ENCODE measurements around the gene NDUFC1.
"Not testable (repeated sequence)": the region's sequence is repeated elsewhere in the genome, so short reads cannot be mapped to it uniquely, and the experiment has no call there.

The NDUFC1 gene

DNA sequence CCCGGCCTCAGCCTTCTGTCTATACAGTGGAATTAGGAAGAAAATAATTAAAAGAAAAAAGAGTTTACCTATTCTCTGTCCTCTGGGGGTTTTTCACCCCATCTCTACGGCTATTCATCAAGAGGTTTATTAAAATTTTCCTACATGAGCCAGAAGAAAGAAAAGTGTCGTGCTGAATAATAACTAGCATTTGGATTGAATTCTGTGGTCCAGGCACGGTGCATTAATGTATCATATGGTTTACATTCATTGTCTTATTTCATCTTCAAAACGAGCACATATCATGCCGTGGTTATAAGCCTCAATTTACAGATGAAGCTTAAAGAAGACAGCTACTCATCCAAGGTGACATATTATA, 6.4 kb downstream of the NDUFC1 start:
- no peak for DNase-seq

DNA sequence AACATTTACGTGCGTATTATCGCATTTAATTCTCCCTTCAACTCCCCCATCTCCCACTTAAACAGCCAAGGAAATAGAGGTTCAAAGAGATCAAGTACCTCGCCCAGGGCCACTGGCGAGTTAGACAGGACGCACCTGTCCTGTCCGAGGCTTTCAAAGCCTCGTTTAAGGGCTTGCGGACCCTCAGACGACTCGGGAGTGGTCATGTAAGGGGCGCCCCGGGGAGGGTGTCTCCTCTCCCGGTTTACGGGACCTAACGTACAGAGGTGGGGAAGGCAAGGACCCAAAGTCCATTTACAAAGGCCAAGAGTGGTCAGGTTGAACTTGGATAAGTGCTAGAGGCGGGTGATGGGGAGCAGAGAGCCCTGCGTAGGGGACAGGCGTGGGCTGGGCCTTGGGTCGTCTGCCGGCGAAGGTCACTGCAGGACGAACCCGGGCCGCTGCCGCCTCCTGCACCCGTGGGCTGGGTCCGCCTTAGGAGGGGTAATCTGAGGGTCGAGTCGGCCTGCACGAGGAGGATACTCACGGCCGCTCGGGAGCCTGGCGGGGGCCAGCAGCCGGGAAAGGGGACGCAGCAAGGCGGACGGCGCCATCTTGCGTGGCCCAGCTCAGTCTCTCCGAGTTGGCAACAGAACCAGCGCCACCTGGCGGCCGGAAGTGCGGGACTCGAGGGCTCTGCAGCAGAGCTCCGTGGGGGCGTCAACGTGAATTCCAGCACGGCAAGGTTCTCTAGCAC, 6.9 kb downstream of the NDUFC1 start:
- DNase-seq: peak; percentile 89

DNA sequence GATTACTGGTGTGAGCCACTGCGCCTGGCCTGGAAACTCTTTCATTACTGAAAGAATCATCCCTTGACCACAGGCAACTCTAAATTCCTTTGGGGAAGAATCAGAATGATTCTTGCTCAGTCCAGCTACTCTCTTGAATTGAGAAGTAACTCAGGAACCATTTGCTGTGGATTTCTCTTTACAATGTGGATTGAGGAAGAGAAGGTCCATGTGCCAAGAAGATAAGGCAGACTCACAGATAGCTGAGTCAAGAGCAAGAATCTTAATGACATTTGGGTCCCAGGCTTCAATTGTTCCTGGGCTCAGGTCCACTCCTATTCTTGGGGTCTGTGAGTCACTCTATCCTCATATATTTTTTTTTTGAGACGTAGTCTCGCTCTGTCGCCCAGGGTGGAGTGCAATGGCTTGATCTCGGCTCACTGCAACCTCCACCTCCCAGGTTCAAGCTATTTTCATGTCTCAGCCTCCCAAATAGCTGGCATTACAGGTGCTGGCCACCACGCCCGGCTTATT, 16.0 kb downstream of the NDUFC1 start:
- no peak for DNase-seq

DNA sequence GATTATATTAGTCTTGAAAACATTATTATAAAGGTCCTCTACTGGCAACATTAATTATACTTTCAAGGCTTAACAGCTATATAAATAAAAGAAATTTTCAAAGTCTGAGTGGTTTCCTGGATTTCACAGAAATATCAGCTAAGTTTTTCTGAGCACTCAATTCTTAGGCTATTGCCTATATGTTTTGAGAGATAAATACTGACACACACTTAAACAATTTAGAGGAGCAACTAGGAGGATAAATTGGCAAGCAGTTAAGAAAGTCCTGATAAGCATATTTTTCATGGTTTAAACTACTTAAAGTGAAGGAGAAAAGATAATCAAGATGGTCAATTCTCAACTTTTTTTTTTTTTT, 19.6 kb downstream of the NDUFC1 start:
- DNase-seq: no peak

DNA sequence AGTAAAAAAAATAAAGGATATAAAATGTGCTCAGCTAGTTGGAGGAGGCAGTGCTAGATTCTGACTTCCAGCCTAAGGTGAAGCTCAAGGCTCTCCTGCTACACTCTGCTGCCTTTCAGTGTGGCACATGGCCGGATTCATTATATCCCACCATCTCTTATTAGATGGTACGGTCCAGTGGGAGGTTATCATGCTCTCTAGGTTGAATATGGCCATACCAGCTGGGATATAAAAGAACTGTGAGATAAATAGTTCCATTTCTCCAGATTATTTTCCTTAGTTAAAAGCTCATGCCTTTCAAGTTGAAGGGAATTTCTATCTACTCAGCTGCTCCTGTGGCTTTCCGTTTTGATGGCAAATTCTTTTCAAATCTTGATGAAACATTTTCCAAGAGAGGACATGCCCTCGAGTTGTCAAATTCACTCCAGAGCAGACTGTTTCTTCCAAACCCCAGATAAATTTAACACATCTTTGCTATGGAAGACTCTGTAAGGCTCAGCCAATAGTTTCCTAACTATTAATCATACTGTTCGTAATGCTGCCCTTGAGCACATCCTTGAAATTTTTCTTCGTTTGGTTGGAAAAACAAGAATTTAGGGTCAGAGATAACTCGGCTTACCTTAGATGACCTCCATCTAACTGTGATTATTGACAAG, 20.1 kb downstream of the NDUFC1 start:
- DNase-seq: no peak

DNA sequence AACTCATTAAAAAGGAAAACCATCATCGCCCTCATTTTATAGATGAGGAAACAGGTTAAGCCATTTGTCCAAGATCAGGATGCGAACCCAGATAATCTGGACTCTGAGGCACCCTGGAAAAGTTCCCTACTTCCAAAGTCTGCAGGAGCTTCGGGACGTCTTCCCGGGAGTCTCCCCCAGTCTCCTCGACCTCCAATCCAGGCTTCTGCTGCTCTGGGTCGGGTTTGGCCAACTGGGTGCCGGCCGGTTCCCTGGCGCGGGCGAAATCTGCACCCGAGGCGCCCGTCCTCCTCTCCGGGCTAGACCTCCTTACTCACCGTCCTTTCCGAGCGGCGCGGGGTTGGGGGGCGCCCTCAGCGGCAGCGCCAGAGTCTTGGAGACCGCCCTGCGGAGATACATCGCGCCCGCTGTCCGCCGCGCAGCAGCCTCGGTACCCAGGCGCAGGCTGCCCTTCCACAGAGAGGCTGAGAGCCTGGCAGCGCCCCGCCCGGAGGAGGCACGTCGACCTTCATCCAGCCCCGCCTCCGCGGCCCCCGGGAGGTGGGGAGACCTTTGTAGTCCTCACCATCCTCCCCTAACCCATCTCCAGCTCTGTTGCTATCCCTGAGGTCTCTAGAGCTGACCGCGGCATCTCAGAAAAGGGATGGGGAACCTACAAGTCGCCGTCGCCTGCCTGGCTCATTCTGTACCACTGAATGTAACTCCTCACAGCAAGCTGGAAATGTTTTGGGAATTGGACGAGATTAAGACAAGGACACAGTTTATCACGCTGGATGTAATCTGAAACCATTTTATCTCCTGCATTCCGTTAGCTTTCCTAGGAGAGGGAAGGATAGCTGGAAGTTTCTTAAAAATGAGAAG, 22.3 kb downstream of the NDUFC1 start, which contains the start of gene MGARP:
Gene MGARP, minus strand, starts transcription at position 466 of the 861 bp plus-strand sequence. Its CDS starts 67 bp downstream, at position 399.
- DNase-seq: peak; percentile 23

DNA sequence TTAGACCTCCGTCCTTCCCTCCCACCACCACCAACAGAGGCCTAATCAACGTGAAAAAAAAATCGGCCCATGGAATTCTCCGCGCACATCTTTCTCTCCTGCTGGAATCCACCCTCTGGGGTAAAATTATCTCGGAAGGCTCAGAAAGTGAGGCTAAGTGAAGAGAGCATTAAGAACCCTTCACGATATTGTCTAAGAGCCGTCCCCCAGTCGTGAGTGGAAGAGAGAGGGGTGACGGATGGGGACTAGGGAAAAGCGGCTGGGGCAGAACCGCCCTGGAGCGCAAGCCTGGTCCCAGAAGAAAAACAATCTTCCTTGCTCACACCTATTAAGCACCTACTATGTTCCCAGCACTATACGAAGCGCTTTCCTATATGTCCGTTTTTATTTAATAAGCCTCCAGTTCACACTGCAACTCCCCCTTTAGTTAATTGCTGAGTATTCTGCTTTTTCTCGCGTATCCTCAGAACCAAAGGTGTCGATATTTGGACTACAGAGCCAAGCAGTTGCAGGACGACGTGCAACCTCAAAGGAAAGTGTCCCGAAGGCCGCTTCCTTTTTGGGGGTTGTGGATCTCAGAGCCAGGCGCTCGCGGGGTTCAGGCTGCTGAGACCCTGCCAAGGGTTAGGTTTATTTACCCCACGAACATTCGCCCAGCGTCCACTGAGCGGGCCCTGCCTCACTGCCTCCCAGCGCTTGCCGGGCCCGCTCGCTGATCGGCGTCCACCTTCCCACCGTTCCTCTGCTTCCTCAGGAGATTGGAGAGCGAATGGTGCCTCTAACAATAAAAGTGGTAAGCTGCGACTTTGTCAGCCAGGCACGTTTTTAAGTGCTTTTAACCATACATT, 23.1 kb downstream of the NDUFC1 start:
- DNase-seq: no peak

DNA sequence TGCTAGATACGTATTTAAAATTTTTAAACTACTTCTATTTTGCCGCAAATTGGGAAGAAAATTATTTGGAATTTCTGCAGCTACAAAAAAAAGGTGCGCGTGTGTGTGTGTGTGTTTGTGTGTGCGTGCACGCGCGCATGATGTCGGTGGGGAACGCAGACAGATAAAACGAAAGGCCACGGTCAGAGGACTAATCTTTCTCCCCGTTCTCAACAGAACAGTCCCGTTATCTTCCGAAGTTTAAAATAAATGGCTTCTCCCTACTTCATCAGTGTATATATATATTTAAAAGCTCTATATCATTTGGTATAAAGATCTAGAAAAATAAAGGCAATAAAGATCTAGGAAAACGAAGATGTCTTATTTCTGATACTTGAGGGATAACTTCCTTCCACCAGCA, 23.8 kb downstream of the NDUFC1 start:
- DNase-seq: no peak

DNA sequence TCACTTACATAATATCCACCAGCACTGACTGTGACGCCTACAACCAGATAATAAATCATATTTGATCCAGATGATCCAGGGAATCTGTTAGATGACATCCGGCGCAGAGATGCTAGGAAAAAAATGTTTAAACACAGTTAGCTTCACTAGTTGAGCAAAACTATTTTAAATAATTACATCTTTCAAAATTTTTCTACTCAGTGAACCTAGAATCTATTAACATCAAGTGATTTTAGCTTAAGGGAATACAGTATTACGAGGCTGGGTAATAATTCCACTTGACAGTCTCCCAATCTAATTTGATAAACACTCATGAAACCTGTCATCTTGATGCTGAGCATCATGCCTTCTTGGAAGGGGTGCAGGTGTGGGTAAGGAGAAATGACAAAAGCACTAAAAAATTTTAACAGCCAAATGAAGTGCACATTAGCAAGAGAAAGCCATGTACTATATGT, 27.0 kb downstream of the NDUFC1 start:
- no peak for DNase-seq

DNA sequence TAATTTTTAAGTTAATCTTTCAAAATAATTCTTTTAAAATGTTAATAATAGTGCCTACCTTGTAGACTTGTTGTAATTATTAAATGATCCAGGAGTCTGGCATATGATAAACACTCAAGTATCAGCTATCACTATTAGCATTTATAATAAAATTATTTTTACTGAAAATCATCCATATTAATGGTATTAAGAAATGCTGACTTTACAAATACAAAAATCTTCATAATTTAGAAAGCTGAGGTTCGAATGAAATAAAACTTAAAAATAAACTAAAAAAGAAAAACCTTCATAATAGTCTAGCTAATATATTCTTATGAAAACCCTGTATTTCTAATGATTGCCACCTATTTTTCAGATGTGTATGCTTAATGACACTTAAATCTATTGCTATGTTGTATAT, 27.5 kb downstream of the NDUFC1 start:
- DNase-seq: no peak

DNA sequence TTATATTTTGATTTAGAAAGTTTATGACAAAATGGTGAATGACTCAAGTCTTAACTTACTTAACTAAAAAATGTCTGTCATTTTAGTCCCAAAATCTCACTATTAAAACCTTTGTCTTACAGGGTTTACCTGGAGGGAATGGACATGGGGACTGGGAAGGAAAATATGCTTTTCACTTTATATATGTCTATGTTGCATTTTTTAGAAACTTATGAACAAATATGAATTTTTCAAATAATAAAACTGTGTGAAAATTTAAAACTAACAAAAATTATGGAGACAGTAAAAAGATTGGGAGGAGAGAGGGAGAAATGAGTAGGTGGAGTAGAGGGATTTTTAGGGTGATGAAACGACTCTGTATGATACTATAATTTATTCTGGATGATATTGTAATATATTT, 28.4 kb downstream of the NDUFC1 start:
- DNase-seq: no peak

DNA sequence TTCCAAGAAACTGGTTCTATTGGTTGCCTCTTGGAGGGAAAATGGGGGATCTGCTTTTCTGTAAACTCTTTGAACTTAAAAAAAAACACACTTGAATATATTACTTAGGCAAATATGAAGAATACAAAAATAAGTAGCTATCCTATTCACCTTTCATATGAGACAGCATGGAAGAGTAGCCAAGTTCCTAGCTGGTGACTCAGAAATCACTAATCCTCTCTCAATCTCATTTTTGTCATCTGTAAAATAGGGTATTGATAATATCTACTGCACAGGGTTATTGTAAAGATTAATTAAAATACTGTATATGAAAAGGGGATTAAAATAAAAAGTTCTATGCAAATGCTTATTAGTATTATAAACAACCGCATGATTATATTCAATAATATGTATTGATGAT, 35.0 kb downstream of the NDUFC1 start:
- no peak for DNase-seq

DNA sequence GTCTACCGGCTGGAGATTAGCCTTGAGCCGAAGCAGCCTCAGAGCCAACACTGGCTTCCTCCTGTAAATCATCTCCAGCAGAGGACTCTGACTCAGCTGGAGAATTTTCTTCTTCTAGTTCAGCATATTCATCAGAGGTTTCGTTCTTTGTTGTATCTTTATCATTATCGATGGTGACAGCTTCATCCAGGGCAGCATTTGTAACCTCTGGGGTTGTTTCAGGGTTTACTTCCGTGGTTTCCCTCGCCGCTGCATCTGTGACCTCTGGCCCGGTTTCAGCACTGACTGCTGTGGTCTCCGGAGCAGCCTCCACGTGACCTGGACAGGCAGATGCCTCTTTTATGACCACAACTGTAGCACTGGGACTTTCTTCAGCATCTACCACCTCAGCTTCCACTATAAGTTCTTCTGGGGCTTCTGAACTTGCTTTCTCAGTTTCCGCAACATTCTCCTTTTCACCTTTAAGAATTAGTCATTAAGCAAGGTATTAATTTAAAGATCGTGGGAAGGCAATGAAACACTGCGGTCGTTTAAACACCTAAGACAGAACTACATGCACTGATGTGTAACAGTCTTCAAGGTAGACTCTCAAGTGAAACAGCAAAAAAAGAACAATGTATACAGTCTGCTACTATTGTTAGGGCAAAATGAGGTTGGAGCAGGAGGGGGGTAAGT, 35.6 kb downstream of the NDUFC1 start:
- DNase-seq: peak; percentile 14

DNA sequence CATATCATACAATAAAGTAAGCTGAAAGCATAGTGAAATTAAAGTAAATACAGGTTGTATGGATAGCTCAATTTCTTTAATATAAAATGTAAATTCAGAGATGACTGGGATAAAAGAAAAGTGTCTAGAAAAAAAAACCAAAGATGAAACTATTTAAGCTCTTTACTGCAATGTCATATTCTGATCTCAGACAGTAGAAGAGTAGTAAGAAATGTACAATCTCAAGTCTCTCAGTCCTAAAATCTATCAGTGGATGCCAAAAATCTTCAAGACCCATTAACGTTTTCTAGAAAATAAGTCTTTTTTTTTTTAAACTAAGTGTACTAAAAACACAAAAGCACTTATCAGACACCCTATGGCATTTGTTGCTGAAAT, 36.1 kb downstream of the NDUFC1 start:
- no peak for DNase-seq

DNA sequence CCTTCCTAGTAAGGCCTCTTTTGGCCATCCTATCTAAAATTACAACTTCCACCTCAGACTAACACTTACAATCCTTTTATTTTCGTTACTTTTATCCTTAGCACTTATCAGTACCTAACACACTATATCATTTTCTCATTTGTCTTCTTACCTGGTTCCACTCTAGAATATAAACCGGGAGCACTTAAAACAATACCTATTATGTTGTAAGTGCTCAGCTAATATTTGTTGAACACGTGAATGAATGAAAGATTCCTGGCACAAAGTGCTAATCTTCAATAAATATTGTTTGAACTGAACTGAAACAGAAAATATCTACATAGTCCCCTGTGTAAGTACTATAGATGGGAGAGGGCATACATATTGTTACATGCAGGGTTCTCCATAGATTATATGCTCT, 36.6 kb downstream of the NDUFC1 start:
- no peak for DNase-seq

DNA sequence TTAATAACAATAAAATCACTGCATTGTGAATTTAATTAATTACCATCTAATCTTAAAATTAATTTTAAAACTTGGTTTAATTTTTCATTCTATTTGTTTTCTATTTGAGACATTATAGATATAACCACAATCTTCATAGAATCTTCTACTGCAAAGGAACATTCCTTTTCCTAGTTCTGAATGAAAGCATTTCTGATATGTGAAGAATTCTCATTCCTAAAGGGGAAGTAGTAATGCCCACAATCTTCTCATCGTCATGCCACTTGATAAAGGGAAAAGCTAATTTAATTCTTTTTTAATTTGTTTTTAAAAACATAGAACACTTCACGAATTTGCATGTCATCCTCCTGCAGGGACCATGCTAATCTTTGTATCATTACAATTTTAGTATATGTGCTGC, 45.9 kb downstream of the NDUFC1 start:
- DNase-seq: no peak

DNA sequence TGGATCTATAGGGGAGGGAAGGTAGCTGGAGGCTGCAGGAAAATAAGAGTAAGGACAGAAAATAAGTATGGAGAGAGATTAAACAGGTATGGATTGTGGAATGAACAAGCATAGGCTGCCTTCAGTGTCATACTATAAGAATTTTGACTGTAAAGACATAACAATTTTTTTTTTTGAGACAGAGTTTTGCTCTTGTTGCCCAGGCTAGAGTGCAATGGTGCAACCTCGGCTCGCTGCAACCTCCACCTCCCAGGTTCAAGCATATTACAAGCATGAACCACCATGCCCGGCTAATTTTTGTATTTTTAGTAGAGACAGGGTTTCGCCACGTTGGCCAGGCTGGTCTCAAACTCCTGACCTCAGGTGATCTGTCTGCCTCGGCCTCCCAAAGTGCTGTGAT, 46.7 kb downstream of the NDUFC1 start:
- DNase-seq: not testable (repeated sequence)

DNA sequence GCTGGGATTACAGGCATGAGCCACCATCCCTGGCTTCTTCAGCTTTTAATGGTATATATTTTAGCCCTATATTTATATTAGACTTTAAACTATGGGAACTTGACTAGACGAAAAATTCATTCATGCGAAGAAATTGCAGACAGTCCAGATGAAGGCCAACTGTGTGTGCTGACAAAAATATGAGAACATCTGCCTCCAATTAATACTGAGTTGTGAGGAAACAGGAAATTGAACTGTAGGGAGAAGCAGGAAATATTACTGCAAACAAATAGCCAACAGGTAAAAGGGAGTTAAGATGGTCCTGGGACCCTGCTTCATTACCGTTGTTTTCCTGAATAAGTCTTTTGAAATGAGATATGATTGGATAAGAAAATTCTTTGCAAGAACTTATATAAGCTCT, 48.6 kb downstream of the NDUFC1 start:
- no peak for DNase-seq

DNA sequence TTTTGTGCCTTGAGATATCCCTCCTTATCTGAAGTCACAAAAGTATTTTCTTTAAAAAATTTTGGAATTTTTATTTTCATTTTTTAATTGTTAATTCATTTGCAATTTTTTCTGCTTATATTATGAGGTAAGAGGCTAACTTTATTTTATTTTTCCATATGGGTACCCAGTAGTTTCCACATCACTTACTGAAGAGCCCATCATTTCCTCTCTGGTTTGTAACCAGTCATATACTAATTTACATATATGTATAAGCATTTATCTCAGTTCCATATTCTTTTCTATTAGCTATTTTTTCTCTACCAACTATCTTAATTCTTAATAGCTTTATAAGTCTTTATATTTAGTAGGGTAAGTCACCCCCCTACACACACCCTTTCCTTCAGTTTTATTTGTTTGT, 49.2 kb downstream of the NDUFC1 start:
- no peak for DNase-seq

DNA sequence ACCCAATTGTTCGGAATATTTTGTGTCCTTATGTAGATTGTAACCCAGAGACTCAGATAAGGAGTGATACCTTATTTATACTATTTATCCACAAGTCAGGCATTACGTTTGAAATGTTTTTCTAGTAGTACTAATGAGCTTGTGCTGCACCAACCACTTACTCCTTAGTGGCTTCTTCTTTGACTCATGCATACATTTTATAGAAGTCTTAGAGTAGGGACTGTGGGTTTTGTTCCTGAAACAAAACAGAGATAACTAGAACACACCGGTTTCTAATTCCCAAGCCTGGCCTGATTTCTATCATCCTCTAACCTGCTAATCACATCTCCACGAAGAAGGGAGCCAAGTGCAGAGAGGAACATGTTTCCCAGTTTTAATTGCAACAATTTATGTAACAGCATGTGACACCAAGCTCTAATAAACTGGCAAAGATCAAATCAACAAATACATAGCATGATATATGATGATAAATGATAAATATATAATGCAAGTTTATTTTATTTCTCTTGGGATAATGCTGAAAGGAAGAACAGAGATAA, 54.5 kb downstream of the NDUFC1 start:
- no peak for DNase-seq

DNA sequence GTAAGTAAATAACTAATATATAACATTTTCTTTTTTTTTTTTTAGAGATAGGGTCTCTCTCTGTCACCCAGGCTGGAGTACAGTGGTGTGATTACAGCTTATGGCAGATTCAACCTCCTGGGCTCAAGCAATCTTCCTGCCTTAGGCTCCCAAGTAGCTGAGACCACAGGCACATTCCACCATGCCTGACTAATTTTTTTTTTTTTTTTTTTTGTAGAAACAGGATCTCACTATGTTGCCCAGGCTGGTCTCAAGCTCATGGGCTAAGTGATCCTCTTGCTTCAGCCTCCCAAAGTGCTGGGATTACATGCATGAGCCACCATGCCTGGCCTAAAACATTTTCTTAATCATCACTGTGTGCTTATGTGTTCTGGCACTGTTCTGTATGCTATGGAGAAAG, 55.0 kb downstream of the NDUFC1 start:
- DNase-seq: no peak

DNA sequence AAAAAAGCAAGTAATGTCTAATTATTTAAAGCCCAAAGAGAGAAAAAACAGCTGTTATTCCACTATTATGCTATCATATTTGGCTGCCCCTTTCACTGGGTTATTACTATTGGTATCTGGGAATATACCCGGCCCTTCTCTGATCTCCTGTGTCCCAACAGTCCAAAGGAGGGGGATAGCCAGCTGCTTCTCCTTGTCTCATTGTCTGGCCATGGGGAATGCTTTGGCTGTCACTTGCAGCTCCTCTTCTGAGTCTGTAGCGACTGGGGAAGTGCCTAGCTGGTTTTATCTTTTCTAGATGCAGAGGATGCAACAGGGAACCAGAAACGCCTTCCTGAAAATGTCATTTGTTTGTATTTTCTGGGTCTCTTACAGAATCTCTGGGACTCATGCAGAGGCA, 56.1 kb downstream of the NDUFC1 start:
- DNase-seq: no peak
